ENCODE measurements around the gene WWC2.

Gene WWC2

DNA sequence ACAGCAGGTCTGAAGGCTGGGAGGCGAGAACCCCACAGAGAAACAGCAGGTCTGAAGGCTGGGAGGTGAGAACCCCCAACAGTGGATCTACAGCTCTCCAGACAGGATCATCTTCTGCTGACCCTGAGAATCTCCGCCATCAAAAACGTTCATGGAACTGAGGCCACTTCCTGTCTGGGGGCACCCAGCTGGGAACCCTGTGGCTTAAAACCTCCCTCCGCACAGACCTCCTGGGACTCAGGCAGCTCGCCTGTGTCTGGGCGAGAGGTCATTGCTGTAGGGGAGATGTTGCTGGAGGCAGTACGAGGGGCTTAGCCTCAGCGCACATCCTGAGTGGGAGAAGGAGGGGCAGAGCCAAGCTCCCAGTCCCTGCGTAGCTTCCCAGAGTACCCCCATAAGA lies 238.3 kb downstream of the WWC2 start:
- no peak for DNase-seq

GRCh38 chr4:183337833-183338232 lies 238.8 kb downstream of the WWC2 start:
- DNase-seq: no peak

- DNase-seq: no peak
Observed at GRCh38 chr4:183342541-183343533, 243.8 kb downstream of the WWC2 start.

DNA sequence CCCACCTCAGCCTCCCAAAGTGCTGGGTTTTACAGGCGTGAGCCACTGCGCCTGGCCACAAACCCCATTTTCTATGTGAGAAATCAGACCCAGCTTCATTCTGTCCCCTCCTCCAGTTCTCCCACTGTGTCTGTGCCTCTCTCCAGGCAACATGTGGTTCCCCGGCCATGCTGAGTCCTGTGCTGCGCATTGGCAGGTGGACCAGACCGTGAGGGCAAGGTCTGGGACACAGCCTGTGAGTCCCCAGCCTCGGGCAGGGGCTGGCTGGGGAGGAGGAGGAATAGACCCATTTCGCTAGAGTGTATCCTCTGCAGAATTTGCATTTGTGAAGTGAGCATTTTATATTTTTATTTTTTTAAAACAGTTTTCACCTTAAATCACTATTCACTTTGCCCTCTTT lies 244.7 kb downstream of the WWC2 start:
- DNase-seq: no peak

- no peak for DNase-seq
Observed at GRCh38 chr4:183344523-183345255, 245.6 kb downstream of the WWC2 start.

DNA sequence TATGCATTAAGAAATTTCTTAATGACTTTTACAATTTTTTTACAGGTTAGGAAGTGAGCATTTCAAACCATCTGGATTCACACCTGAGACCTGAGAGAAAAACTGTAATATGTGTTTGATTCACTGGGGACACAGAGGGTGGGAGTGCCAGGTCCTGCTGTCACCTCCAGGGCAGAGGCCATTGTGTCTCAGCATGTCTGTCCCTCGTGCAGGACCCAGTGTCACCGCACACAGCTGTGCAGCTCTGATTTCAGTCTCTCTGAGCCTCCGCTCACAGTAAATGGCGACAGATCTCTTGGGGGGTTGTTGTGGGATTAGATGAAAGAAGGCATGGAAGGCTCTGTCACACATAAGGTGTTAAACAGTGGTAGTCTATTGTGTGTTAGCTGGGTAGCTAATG lies 246.2 kb downstream of the WWC2 start:
- DNase-seq: no peak

DNA sequence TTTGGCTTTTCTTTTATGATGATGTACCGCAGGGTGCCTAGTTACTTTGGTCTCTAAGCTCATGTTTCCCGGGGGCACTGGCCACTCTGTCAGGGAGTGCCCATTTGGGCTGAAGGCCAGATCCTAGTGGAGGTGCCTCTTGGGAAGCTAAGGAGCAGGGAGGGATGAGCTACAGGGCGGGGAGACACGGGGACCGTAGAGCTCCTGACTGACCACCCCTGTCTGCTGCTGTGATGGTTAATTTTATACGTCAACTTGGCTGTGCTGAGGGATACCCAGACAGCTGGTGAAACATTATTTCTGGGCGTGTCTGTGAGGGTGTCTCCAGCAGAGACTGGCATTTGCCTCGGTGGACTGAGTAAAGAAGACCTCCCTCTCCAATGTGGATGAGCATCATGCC lies 248.1 kb downstream of the WWC2 start:
- no peak for DNase-seq

GRCh38 chr4:183347566-183347965 lies 248.5 kb downstream of the WWC2 start:
- no peak for DNase-seq

GRCh38 chr4:183348136-183348535 lies 249.1 kb downstream of the WWC2 start:
- no peak for DNase-seq

GRCh38 chr4:183348706-183349659 lies 249.9 kb downstream of the WWC2 start:
- no peak for DNase-seq

GRCh38 chr4:183349673-183350072 lies 250.6 kb downstream of the WWC2 start:
- DNase-seq: no peak

- no peak for DNase-seq
Observed at GRCh38 chr4:183350317-183351071, 251.4 kb downstream of the WWC2 start.

- DNase-seq: no peak
Observed at GRCh38 chr4:183352546-183352945, 253.5 kb downstream of the WWC2 start.

DNA sequence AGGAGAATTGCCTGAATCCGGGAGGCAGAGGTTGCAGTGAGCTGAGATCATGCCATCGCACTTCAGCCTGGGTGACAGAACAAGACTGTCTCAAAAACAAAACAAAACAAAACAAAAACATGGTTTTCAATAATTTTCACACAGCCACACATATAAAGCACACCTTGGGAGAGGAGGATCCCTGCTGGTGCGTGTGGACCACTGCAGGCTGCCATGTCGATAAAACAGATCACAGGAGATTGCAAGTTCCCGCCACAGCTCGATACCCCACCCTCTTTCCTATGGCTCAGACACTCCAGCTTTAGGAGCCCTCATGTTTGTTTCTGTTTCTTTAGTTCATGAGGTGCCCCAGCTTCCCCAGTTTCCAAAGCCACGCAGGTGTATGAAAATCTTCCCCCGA lies 254.5 kb downstream of the WWC2 start:
- no peak for DNase-seq

DNA sequence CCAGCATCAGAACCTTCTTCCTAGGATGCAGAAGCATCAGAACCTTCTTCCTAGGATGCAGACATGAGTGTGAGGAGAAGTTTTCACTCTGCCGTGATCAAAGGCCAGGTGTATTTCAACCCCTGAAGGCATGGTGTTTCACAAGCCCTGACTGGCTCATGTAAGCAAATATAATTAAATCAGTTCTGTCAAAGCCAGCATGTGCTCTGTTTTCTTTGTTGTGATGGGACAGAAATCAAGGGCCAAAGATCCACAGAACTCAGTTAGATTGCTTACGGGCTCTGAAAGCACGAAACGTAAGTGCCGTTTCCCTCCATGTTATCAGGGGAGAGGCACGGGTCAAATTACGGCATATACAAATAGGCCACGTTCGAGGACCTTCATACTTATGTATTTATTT lies 255.2 kb downstream of the WWC2 start:
- no peak for DNase-seq

GRCh38 chr4:183355405-183355804 lies 256.3 kb downstream of the WWC2 start:
- no peak for DNase-seq

DNA sequence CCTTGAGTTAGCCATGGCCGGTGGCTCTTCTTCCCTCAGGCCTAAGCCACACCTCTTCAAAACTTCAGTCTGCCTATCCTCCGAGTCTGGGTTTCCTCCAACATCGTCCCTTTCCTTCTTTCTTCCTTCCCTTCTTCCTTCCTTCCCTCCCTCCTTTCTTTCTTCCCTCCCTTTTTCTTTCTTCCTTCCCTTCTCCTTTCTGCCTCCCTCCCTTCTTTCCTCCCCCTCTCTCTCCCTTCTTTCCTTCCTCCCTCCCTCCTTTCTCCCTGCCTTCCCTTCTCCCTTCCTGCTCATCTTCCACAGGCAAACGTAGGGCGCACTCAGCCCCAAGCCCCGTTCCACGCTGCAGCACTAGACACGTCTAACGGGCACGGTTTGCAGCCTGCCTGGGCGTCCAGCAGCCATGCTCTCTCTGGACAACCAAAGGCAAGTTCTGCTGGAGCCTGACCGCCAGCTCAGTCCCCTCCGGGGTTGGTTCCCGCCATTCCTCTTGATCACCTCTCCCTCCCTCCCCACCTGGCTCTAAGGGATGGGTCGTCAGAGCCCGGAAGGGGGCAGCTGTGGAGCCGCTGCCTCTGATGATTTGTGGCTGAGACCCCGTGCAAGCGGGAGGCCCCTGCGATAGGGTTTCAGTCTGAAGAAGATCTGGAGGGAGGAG lies 257.2 kb downstream of the WWC2 start:
- DNase-seq: no peak

GRCh38 chr4:183356931-183357675 lies 258.0 kb downstream of the WWC2 start:
- DNase-seq: no peak

DNA sequence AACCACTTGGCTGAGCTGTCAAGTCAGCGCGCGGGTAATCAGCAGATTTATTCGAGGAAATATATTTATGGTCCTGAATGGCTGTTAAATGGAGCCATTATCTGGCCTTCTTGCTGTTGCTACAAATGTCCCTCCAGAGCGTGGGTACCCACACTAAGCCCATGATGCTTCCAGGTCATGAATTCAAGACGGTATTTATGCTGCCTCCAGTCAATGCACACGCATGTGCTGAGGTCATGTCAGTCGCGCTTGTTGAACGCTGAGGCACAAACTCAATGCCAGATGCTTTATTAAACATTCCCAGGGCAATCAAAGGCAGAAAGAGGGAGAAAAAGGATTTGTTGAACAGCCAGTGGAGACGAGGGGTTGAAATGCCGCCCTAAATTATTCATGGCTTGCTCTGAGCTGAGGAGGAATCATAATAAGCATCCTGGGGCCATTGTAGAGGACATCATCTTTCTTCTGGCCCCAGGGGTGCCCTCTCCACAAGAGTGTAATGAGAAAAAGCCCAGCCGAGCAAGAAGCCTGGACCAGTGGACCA lies 259.2 kb downstream of the WWC2 start:
- DNase-seq: no peak

DNA sequence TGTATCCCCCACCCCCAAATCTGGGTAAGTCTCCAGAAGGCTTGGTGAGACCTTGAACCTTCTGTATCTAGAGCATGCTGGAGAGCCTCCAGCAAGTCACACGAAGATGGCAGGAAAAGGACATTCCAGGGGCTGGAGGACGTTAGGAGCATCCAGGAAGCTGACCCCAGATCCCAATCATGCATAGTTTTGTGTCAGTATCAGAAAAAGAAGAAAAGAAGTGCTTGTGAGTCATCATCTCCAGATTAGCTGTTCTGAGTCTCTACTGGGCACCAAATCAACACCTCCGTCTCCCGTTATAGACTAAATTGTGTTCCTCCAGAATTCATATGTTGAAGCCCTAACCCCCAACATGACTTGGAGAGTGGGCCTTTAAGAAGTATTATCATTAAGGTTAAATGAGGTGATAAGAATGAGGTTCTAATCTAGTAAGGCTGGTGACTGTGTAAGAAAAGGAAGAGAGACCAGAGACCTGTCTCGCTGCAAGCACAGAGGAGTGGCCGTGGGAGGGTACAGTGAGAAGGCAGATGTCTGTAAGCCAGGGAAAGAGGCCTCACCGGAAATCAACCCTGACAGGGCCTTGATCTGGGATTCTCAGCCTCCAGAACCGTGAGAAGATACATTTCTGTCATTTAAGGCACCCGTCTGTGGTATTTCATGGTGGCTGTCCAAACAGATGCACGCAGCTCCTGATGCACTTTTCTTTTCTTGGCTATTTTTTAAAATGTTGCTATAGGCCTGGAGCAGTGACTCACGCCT lies 261.3 kb downstream of the WWC2 start:
- no peak for DNase-seq
